AG09309 (cell line): ENCODE results near the gene SLC9C2.
"Not testable (repeated sequence)": the region's sequence is repeated elsewhere in the genome, so short reads cannot be mapped to it uniquely, and the experiment has no call there.

Experiments used
- DNase-seq: peaks from one replicate; pipeline ENCODE4 v3.0.0-alpha.2; 2010; ENCODE audit warnings: low read depth
- H3K4me3 ChIP-seq: 2 replicates; pipeline ENCODE4 v1.5.1; 2011; ENCODE audit warnings: mild to moderate bottlenecking, low read depth, low read length, moderate library complexity; ENCODE audit not compliant: control insufficient read depth
- CTCF ChIP-seq: IDR thresholded peaks from 2 replicates; pipeline ENCODE4 v1.5.1; 2011; ENCODE audit warnings: mild to moderate bottlenecking, low read depth, low read length, inconsistent platforms; ENCODE audit not compliant: insufficient read depth, control insufficient read depth; ENCODE audit errors: missing control alignments

Gene SLC9C2

GRCh38 chr1:173503391-173503790, 99.5 kb downstream of the SLC9C2 start:
- TF ChIP-seq CTCF, result no peak
- no peak for DNase-seq
- no peak overlapping the region for H3K4me3 ChIP-seq

DNA sequence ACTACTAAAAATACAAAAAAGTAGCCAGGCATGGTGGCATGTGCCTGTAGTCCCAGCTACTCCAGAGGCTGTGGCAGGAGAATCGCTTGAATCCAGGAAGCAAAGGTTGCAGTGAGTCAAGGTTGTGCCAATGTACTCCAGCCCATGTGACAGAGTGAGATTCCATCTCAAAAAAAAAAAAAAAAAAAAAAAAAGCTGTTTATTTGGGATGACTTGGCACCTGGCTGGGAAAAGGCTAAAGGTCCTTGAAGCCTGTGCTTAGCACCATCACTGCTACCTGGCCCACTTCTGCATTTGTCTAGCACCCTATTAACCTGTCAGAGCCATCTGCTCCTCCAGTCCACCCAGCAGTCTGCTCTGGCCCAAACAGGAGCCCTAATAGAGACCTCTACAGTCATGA, 100.8 kb downstream of the SLC9C2 start:
- no peak overlapping the region for H3K4me3 ChIP-seq
- no peak for TF ChIP-seq CTCF

DNA sequence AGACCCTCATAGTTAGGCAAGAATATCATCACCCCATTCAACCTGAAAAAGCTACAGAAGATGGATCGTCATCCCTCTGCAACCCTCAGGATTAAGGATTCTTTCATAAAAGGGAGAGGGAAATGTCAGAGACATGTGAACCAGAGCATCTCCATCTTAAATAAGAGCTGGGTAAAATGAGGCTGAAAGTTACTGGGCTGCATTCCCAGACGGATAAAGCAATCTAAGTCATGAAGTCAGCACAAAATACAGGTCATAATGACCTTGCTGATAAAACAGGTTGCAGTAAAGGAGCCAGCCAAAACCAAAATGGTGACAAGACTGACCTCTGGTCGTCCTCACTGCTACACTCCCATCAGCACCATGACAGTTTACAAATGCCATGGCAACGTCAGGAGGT, 103.1 kb downstream of the SLC9C2 start:
- no peak overlapping the region for H3K4me3 ChIP-seq
- DNase-seq, result no peak
- TF ChIP-seq CTCF, result no peak

More for the DNA sequence above, 100.8 kb downstream of the SLC9C2 start:
- DNase-seq, result no peak

DNA sequence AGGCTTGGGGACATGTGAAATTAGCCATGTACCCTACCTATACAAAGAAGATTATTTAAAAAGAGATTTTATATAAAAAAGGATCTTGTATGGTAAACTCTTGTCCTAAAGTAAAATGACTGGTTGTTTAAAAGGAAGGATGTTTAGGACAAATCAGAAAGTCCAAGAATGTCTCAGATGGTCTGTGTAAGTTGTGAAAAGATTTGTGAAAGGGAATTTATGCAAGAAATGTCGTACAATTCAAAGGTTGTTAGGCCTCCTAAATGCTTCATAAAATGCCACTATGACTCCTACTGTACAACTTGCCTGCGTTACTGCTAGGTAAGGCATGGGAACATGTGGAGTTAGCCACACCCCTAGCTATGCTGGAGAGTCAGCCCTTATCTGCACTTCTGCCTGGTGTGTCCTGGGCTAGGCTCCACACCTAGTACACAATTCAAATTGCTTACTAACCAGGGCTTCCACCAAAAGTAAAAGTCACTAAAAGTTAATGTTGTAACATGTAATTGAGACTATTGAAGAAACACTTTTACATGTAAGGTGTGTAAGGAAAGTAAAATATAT, 106.0 kb downstream of the SLC9C2 start:
- no peak for DNase-seq
- H3K4me3 ChIP-seq, result no peak overlapping the region
- TF ChIP-seq CTCF, result no peak

DNA sequence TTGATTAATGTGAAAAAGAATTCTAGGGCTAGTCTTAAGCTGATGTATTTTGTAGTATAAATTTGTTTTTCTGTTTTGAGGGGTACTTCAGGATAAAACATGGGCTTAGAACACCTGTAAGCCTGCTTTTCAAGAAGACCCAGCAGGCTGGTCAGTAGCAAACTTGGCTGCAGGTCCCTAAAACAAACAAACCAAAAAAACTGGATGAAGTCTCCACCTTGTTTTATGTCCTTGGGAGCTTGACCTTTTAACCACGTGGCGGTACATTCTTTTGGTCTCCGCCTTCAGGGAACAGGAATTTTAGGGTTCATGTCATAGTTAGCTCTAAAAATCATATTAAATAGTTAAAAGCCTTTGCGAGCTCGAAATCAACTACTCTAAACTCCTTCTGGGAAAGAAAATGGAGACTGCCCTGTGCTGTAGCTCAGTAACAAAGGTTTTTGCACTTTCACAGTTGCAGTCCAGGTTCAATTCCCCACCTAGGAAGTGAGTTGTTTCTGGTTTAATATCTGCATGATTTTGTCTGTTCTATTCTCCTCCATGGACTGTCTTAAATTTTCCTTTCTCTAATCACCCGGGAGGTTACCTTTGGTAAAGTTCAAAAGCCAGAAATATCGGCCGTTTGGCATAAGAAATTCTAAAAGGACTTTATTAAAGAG, 107.1 kb downstream of the SLC9C2 start:
- DNase-seq, result no peak
- no peak for TF ChIP-seq CTCF
- no peak overlapping the region for H3K4me3 ChIP-seq

GRCh38 chr1:173493125-173493524, 109.7 kb downstream of the SLC9C2 start:
- H3K4me3 ChIP-seq, DNase-seq: not testable (repeated sequence)

DNA sequence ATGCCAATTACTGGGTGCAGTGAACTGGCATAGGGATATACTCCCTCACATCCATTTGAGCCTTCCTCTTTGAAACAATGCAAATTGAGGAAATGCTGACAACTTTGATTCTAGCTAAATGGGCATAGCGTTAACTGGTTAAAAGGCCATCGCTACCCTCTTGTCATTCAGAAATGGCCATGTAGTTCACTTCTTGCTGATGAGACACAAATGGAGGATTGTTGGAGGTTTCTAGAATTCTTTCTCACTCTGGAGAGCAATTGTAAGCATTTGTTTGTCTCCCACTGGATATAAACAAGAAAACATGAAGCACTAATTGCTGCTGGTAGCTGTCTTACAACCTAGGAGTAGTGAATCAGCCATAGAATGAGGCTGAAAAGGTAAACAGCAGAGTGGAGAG, 111.4 kb downstream of the SLC9C2 start:
- no peak for DNase-seq
- no peak for TF ChIP-seq CTCF
- H3K4me3 ChIP-seq, result no peak overlapping the region
